Kidney glomerular epithelial cell (primary cell): Measurements from ENCODE around the gene CYTH3.
"Not testable (repeated sequence)": the region's sequence is repeated elsewhere in the genome, so short reads cannot be mapped to it uniquely, and the experiment has no call there.

Source experiments
- DNase-seq: peaks from one replicate; lab custom pipeline; 2025; lab: John Stamatoyannopoulos, UW

CYTH3 gene

GRCh38 chr7:6232116-6232515 lies 40.3 kb downstream of the CYTH3 start:
- no peak for DNase-seq

GRCh38 chr7:6231184-6231583 lies 41.2 kb downstream of the CYTH3 start:
- no peak for DNase-seq

GRCh38 chr7:6229284-6229683 lies 43.1 kb downstream of the CYTH3 start:
- DNase-seq = not testable (repeated sequence)

- DNase-seq = no peak
Measured at GRCh38 chr7:6228361-6229229, 43.8 kb downstream of the CYTH3 start.

GRCh38 chr7:6227294-6227846 lies 45.1 kb downstream of the CYTH3 start:
- DNase-seq = no peak

GRCh38 chr7:6226194-6226799 lies 46.1 kb downstream of the CYTH3 start:
- DNase-seq = no peak

GRCh38 chr7:6223411-6223810 lies 49.0 kb downstream of the CYTH3 start:
- not testable (repeated sequence) for DNase-seq

- not testable (repeated sequence) for DNase-seq
Measured at GRCh38 chr7:6223010-6223409, 49.4 kb downstream of the CYTH3 start.

- no peak for DNase-seq
Measured at GRCh38 chr7:6221340-6222319, 50.8 kb downstream of the CYTH3 start.

- no peak for DNase-seq
Measured at GRCh38 chr7:6218329-6218728, 54.1 kb downstream of the CYTH3 start.

- no peak for DNase-seq
Measured at GRCh38 chr7:6212008-6212407, 60.4 kb downstream of the CYTH3 start.

- no peak for DNase-seq
Measured at GRCh38 chr7:6210621-6211372, 61.6 kb downstream of the CYTH3 start.

- DNase-seq = no peak
Measured at GRCh38 chr7:6209340-6209739, 63.1 kb downstream of the CYTH3 start.

- DNase-seq = no peak
Measured at GRCh38 chr7:6208573-6209328, 63.7 kb downstream of the CYTH3 start.

GRCh38 chr7:6205971-6206660 lies 66.3 kb downstream of the CYTH3 start:
- DNase-seq = no peak

GRCh38 chr7:6203381-6203780 lies 69.0 kb downstream of the CYTH3 start:
- no peak for DNase-seq

GRCh38 chr7:6202117-6202516 lies 70.3 kb downstream of the CYTH3 start:
- no peak for DNase-seq

- no peak for DNase-seq
Measured at GRCh38 chr7:6200971-6201370, 71.5 kb downstream of the CYTH3 start.

- DNase-seq = no peak
Measured at GRCh38 chr7:6198689-6199595, 73.5 kb downstream of the CYTH3 start.
